SK-N-SH (cell line): ENCODE results near the gene STEAP2.

Source experiments
- CTCF ChIP-seq: fragments of 200-600 bp; sonication (generic); IDR thresholded peaks from 2 replicates; pipeline ENCODE4 v1.6.1; 2017; ENCODE audit warnings: antibody characterized with exemption, mild to moderate bottlenecking, moderate library complexity
- EP300 ChIP-seq, 2 experiments: IDR thresholded peaks; 2 replicates each; pipeline versions ENCODE4 v1.4.0 to v1.6.1; 2012; ENCODE audit warnings: borderline replicate concordance in 1 of 2, low read depth in 1 of 2, low read length in 1 of 2
- EZH2phosphoT487 ChIP-seq: fragments of 200-600 bp; sonication (generic); IDR thresholded peaks from 2 replicates; pipeline ENCODE4 v1.6.1; 2017; ENCODE audit warnings: low read depth, mixed run types, mild to moderate bottlenecking, antibody characterized with exemption, moderate library complexity, borderline replicate concordance
- GABPA ChIP-seq: IDR thresholded peaks from 2 replicates; pipeline ENCODE4 v1.4.0; 2012; ENCODE audit warnings: low read depth, mild to moderate bottlenecking
- NRF1 ChIP-seq: IDR thresholded peaks from 2 replicates; pipeline ENCODE4 v1.6.1; 2012; ENCODE audit warnings: low read depth, mild to moderate bottlenecking, low read length
- POLR2AphosphoS5 ChIP-seq: IDR thresholded peaks from 2 replicates; pipeline ENCODE4 v1.6.1; 2012; ENCODE audit warnings: low read depth, low read length
- REST ChIP-seq: IDR thresholded peaks from 2 replicates; pipeline ENCODE4 v1.6.1; 2012; ENCODE audit warnings: mild to moderate bottlenecking, low read depth, low read length, moderate library complexity
- SIN3A ChIP-seq: IDR thresholded peaks from 2 replicates; pipeline ENCODE4 v1.6.1; 2012; ENCODE audit warnings: low read depth, mild to moderate bottlenecking, low read length, moderate library complexity, borderline replicate concordance

GRCh38 chr7:90207956-90208355 lies 3.6 kb upstream of the STEAP2 start:
- no peak for TF ChIP-seq NRF1
- TF ChIP-seq SIN3A = no peak
- no peak for TF ChIP-seq CTCF
- no peak for TF ChIP-seq EZH2phosphoT487
- no peak for TF ChIP-seq REST
- TF ChIP-seq POLR2AphosphoS5 = no peak
- TF ChIP-seq GABPA = no peak
- TF ChIP-seq EP300 (IDR thresholded peaks at IDR 0.05; ENCODE audit: borderline replicate concordance in 1 of 2, low read depth in 1 of 2, low read length in 1 of 2) = no peak
